IgD-negative memory B cell (primary cell): ENCODE measurements around the gene C20orf141. TPM values are rescaled to one million over a fixed set of nuclear protein-coding genes. Genes with fewer than 3 reads are reported as not detected.

ENCODE experiments used
- H3K27ac Mint-ChIP-seq, 3 donors: one replicate each; pipeline ENCODE4 v1.8.0; 2020 to 2022; ENCODE audit warnings: mild to moderate bottlenecking in 3 of 3, mixed read lengths in 3 of 3, moderate library complexity in 1 of 3
- H3K27me3 Mint-ChIP-seq: one replicate; pipeline ENCODE4 v1.8.0; 2021; ENCODE audit warnings: mixed read lengths
- H3K36me3 Mint-ChIP-seq: one replicate; pipeline ENCODE4 v1.8.0; 2020; ENCODE audit warnings: mild to moderate bottlenecking, mixed read lengths
- H3K4me1 Mint-ChIP-seq, 3 donors: one replicate each; pipeline ENCODE4 v1.8.0; 2020 to 2022; ENCODE audit warnings: mixed read lengths in 3 of 3, mild to moderate bottlenecking in 1 of 3
- H3K4me3 Mint-ChIP-seq, 4 donors: one replicate each; pipeline ENCODE4 v1.8.0; 2020 to 2022; ENCODE audit warnings: mild to moderate bottlenecking in 4 of 4, mixed read lengths in 4 of 4, moderate library complexity in 3 of 4
- H3K9me3 Mint-ChIP-seq, 3 donors: one replicate each; pipeline ENCODE4 v1.8.0; 2020 to 2021; ENCODE audit warnings: mixed read lengths in 3 of 3, mild to moderate bottlenecking in 1 of 3
- polyA plus RNA-seq: library from polyadenylated mRNA; unstranded; fragments of 300-500 nt; fragmentation: Illumina TruSeq; gene quantifications from one replicate; pipeline ENCODE4 v1.2.3, GENCODE V29; 2021

C20orf141 gene
- polyA plus RNA-seq, 1 donor from 2014 or later, result not detected

- Mint-ChIP-seq H3K9me3 (no peaks in the 10 kb centered on the region), H3K27ac (no peak overlapping the region), H3K4me1 (peaks cover 12 to 18% (median 17%) of the 10 kb centered on the region in 3 donors), H3K36me3 (no peaks in the 10 kb centered on the region), H3K27me3 (peaks cover 35% of the 10 kb centered on the region), H3K4me3 (peak overlapping the region in 1 of 4 donors; percentile 48)
Measured at GRCh38 chr20:2796011-2796660, 18.7 kb upstream of the C20orf141 start.

GRCh38 chr20:2797136-2797983 lies 17.4 kb upstream of the C20orf141 start:
- Mint-ChIP-seq H3K9me3 (no peaks in the 10 kb centered on the region), H3K4me1 (peaks cover 12 to 20% (median 18%) of the 10 kb centered on the region in 3 donors), H3K27ac (no peak overlapping the region), H3K27me3 (peaks cover 37% of the 10 kb centered on the region), H3K36me3 (no peaks in the 10 kb centered on the region), H3K4me3 (no peak overlapping the region)

- Mint-ChIP-seq H3K27ac (no peak overlapping the region), H3K9me3 (no peaks in the 10 kb centered on the region), H3K27me3 (peaks cover 42% of the 10 kb centered on the region), H3K4me3 (peak overlapping the region in 1 of 4 donors; percentile 83), H3K36me3 (no peaks in the 10 kb centered on the region), H3K4me1 (peaks cover 12 to 20% (median 18%) of the 10 kb centered on the region in 3 donors)
Measured at GRCh38 chr20:2798095-2798805, 16.5 kb upstream of the C20orf141 start.

GRCh38 chr20:2798814-2799213 lies 16.0 kb upstream of the C20orf141 start:
- Mint-ChIP-seq H3K27me3 (peaks cover 42% of the 10 kb centered on the region), H3K36me3 (no peaks in the 10 kb centered on the region), H3K4me1 (peaks cover 12 to 20% (median 18%) of the 10 kb centered on the region in 3 donors), H3K9me3 (no peaks in the 10 kb centered on the region), H3K4me3 (peak overlapping the region in 3 of 4 donors; percentile 44 to 83 (median 83)), H3K27ac (peak overlapping the region in 1 of 3 donors; percentile 46)

- Mint-ChIP-seq H3K4me1 (peaks cover 12 to 20% (median 18%) of the 10 kb centered on the region in 3 donors), H3K27ac (no peak overlapping the region), H3K36me3 (no peaks in the 10 kb centered on the region), H3K4me3 (peak overlapping the region in 3 of 4 donors; percentile 81 to 83 (median 83)), H3K27me3 (peaks cover 44% of the 10 kb centered on the region), H3K9me3 (no peaks in the 10 kb centered on the region)
Measured at GRCh38 chr20:2799271-2799670, 15.5 kb upstream of the C20orf141 start.

GRCh38 chr20:2799688-2800520 lies 14.9 kb upstream of the C20orf141 start:
- Mint-ChIP-seq H3K27ac (no peak overlapping the region), H3K9me3 (no peaks in the 10 kb centered on the region), H3K36me3 (no peaks in the 10 kb centered on the region), H3K4me1 (peaks cover 12 to 20% (median 18%) of the 10 kb centered on the region in 3 donors), H3K27me3 (peaks cover 48% of the 10 kb centered on the region), H3K4me3 (peak overlapping the region; percentile 77 to 83 (median 82))

- Mint-ChIP-seq H3K27ac (no peak within 1 kb of the TSS), H3K4me3 (peak within 1 kb of the TSS; percentile 77 to 91 (median 86)), H3K27me3 (peaks cover 48% of the 10 kb centered on the region), H3K4me1 (peaks cover 12 to 20% (median 18%) of the 10 kb centered on the region in 3 donors), H3K36me3 (no peaks in the 10 kb centered on the region), H3K9me3 (no peaks in the 10 kb centered on the region)
Measured at GRCh38 chr20:2800521-2801285, 14.1 kb upstream of the C20orf141 start, which contains the start of gene CPXM1. Gene CPXM1 (minus strand): TSS chr20:2800627. CDS start chr20:2800572, 55 bp downstream.

GRCh38 chr20:2801286-2801728 lies 13.5 kb upstream of the C20orf141 start:
- Mint-ChIP-seq H3K27me3 (peaks cover 52% of the 10 kb centered on the region), H3K4me3 (peak overlapping the region in 3 of 4 donors; percentile 53 to 91 (median 91)), H3K36me3 (peaks cover 2% of the 10 kb centered on the region), H3K27ac (no peak overlapping the region), H3K4me1 (peaks cover 12 to 20% (median 18%) of the 10 kb centered on the region in 3 donors), H3K9me3 (no peaks in the 10 kb centered on the region)

GRCh38 chr20:2804041-2804828 lies 10.6 kb upstream of the C20orf141 start:
- H3K36me3 Mint-ChIP-seq, result peaks cover 2% of the 10 kb centered on the region
- peaks cover 12 to 15% (median 14%) of the 10 kb centered on the region in 3 donors for H3K4me1 Mint-ChIP-seq
- no peak overlapping the region for H3K4me3 Mint-ChIP-seq
- peaks cover 44% of the 10 kb centered on the region for H3K27me3 Mint-ChIP-seq
- H3K27ac Mint-ChIP-seq, result no peak overlapping the region
- peaks cover 0 to 4% (median 0%) of the 10 kb centered on the region in 3 donors for H3K9me3 Mint-ChIP-seq

- Mint-ChIP-seq H3K27me3 (peaks cover 38% of the 10 kb centered on the region), H3K9me3 (peaks cover 0 to 6% (median 0%) of the 10 kb centered on the region in 3 donors), H3K27ac (no peak overlapping the region), H3K36me3 (peaks cover 2% of the 10 kb centered on the region), H3K4me3 (no peak overlapping the region), H3K4me1 (peaks cover 4 to 8% (median 7%) of the 10 kb centered on the region in 3 donors)
Measured at GRCh38 chr20:2804852-2805688, 9.7 kb upstream of the C20orf141 start.

- Mint-ChIP-seq H3K27ac (no peak overlapping the region), H3K9me3 (peaks cover 0 to 10% (median 0%) of the 10 kb centered on the region in 3 donors), H3K36me3 (peaks cover 2% of the 10 kb centered on the region), H3K4me3 (no peak overlapping the region), H3K4me1 (peaks cover 2 to 5% (median 3%) of the 10 kb centered on the region in 3 donors), H3K27me3 (peaks cover 37% of the 10 kb centered on the region)
Measured at GRCh38 chr20:2805689-2806350, 9.0 kb upstream of the C20orf141 start.

GRCh38 chr20:2806351-2806701 lies 8.5 kb upstream of the C20orf141 start:
- Mint-ChIP-seq H3K27me3 (peaks cover 33% of the 10 kb centered on the region), H3K36me3 (peaks cover 2% of the 10 kb centered on the region), H3K9me3 (peaks cover 0 to 15% (median 3%) of the 10 kb centered on the region in 3 donors), H3K4me1 (no peaks in the 10 kb centered on the region), H3K27ac (no peak overlapping the region), H3K4me3 (peak overlapping the region in 1 of 4 donors; percentile 30)
